Spinal cord (tissue), 10 donors: ENCODE measurements around the gene FBXW12. TPM values are rescaled to one million over a fixed set of nuclear protein-coding genes. Genes with fewer than 3 reads are reported as not detected.

Experiments
- DNase-seq, 6 donors: peaks; one replicate each; pipeline versions ENCODE4 v3.0.0 to v3.0.0-alpha.2; 2013 to 2015; ENCODE audit warnings: low spot score in 6 of 6, low read depth in 4 of 6
- H3K27ac ChIP-seq: one replicate; pipeline ENCODE4 v1.5.1; 2013; ENCODE audit warnings: low read depth, low read length, control low read depth
- H3K27me3 ChIP-seq: one replicate; pipeline ENCODE4 v1.6.1; 2013; ENCODE audit warnings: low read length; ENCODE audit not compliant: control insufficient read depth, insufficient read depth
- H3K36me3 ChIP-seq: one replicate; pipeline ENCODE4 v1.6.1; 2013; ENCODE audit warnings: low read length; ENCODE audit not compliant: control insufficient read depth, insufficient read depth
- H3K4me1 ChIP-seq: one replicate; pipeline ENCODE4 v1.6.1; 2013; ENCODE audit warnings: low read length; ENCODE audit not compliant: control insufficient read depth, insufficient read depth
- H3K4me3 ChIP-seq: one replicate; pipeline ENCODE4 v1.5.1; 2013; ENCODE audit warnings: low read depth, low read length, control low read depth
- H3K9me3 ChIP-seq: one replicate; pipeline ENCODE4 v1.6.1; 2013; ENCODE audit warnings: low read length; ENCODE audit not compliant: control insufficient read depth, insufficient read depth
- WGBS: methylation state at CpG from one replicate; pipeline ENCODE4 v1.1.5; 2013; ENCODE audit warnings: missing lambda C conversion rate; ENCODE audit not compliant: insufficient coverage; 5-methylcytosine and 5-hydroxymethylcytosine counted together
- polyA plus RNA-seq, 2 donors: library from polyadenylated mRNA; unstranded; fragments of 120-200 nt; gene quantifications; one replicate each; pipeline ENCODE4 v1.2.1, GENCODE V29; 2013; ENCODE audit not compliant: insufficient read length in 2 of 2
- total RNA-seq, 2 donors: library from RNA; depleted of rRNA in 1 of 2; stranded (reverse); fragments of 120-200 nt in 1 of 2; fragments of >200 nt in 1 of 2; gene quantifications; one replicate each; pipeline versions ENCODE4 v1.2.3 to v1.2.4, GENCODE V29; 2013 to 2014
- donor health status: healthy.

Gene FBXW12
- total and polyA plus RNA-seq, 4 donors: 0.54 to 1.5 (median 0.80) TPM

- Histone ChIP-seq H3K4me1 (peaks cover 36% of the 10 kb centered on the region), H3K27me3 (no peaks in the 10 kb centered on the region), H3K9me3 (no peaks in the 10 kb centered on the region), H3K27ac (no peak overlapping the region), H3K36me3 (peaks cover 35% of the 10 kb centered on the region), H3K4me3 (no peak overlapping the region)
- WGBS: 100% methylated on average over 3 of the region's 8 CpGs
- DNase-seq: no peak
These were observed 59.4 kb downstream of the FBXW12 start for GRCh38 chr3:48431224-48432029.

- peaks cover 35% of the 10 kb centered on the region for H3K36me3 ChIP-seq
- no peak overlapping the region for H3K27ac ChIP-seq
- WGBS: 69% methylated on average over 13 of the region's 16 CpGs
- H3K4me3 ChIP-seq: no peak overlapping the region
- H3K9me3 ChIP-seq: no peaks in the 10 kb centered on the region
- no peaks in the 10 kb centered on the region for H3K27me3 ChIP-seq
- H3K4me1 ChIP-seq: peaks cover 25% of the 10 kb centered on the region
- peak in 1 of 6 donors; percentile 7 for DNase-seq
These were observed 60.7 kb downstream of the FBXW12 start for GRCh38 chr3:48432411-48433371.

GRCh38 chr3:48433472-48434118 is 61.6 kb downstream of the FBXW12 start:
- Histone ChIP-seq H3K36me3 (peaks cover 35% of the 10 kb centered on the region), H3K27me3 (no peaks in the 10 kb centered on the region), H3K4me3 (no peak overlapping the region), H3K4me1 (peaks cover 16% of the 10 kb centered on the region), H3K9me3 (no peaks in the 10 kb centered on the region), H3K27ac (peak overlapping the region; percentile 52)
- WGBS: 92% methylated on average over 11 of the region's 12 CpGs
- peak in 1 of 6 donors; percentile 34 for DNase-seq

GRCh38 chr3:48434591-48435222 is 62.7 kb downstream of the FBXW12 start:
- Histone ChIP-seq H3K36me3 (peaks cover 35% of the 10 kb centered on the region), H3K4me1 (peaks cover 23% of the 10 kb centered on the region), H3K27ac (peak overlapping the region; percentile 29), H3K9me3 (no peaks in the 10 kb centered on the region), H3K27me3 (no peaks in the 10 kb centered on the region), H3K4me3 (no peak overlapping the region)
- 90% methylated on average over 15 of the region's 15 CpGs for WGBS
- no peak for DNase-seq

GRCh38 chr3:48435223-48435595 is 63.2 kb downstream of the FBXW12 start:
- WGBS: 100% methylated on average over 2 of the region's 4 CpGs
- H3K9me3 ChIP-seq: no peaks in the 10 kb centered on the region
- H3K4me1 ChIP-seq: peaks cover 20% of the 10 kb centered on the region
- no peak for DNase-seq
- no peak overlapping the region for H3K4me3 ChIP-seq
- H3K36me3 ChIP-seq: peaks cover 35% of the 10 kb centered on the region
- no peaks in the 10 kb centered on the region for H3K27me3 ChIP-seq
- H3K27ac ChIP-seq: no peak overlapping the region

GRCh38 chr3:48435774-48436476 is 63.9 kb downstream of the FBXW12 start:
- Histone ChIP-seq H3K36me3 (peaks cover 35% of the 10 kb centered on the region), H3K27me3 (no peaks in the 10 kb centered on the region), H3K4me3 (no peak overlapping the region), H3K4me1 (peaks cover 19% of the 10 kb centered on the region), H3K27ac (no peak overlapping the region), H3K9me3 (no peaks in the 10 kb centered on the region)
- peak in 4 of 6 donors; percentile 81 to 96 (median 89) for DNase-seq
- WGBS: 70% methylated on average over 5 of the region's 7 CpGs

- no peaks in the 10 kb centered on the region for H3K9me3 ChIP-seq
- H3K27ac ChIP-seq: no peak overlapping the region
- H3K36me3 ChIP-seq: peaks cover 30% of the 10 kb centered on the region
- H3K4me1 ChIP-seq: peaks cover 24% of the 10 kb centered on the region
- WGBS: 0% methylated on average over 1 of the region's 1 CpG
- no peak overlapping the region for H3K4me3 ChIP-seq
- DNase-seq: no peak
- H3K27me3 ChIP-seq: no peaks in the 10 kb centered on the region
These were observed 64.4 kb downstream of the FBXW12 start for GRCh38 chr3:48436477-48436787.

GRCh38 chr3:48436855-48437254 is 64.8 kb downstream of the FBXW12 start:
- 90% methylated on average over 5 of the region's 7 CpGs for WGBS
- Histone ChIP-seq H3K27me3 (no peaks in the 10 kb centered on the region), H3K36me3 (peaks cover 28% of the 10 kb centered on the region), H3K27ac (no peak overlapping the region), H3K4me1 (peaks cover 24% of the 10 kb centered on the region), H3K9me3 (no peaks in the 10 kb centered on the region), H3K4me3 (no peak overlapping the region)
- DNase-seq: no peak

GRCh38 chr3:48437812-48438211 is 65.8 kb downstream of the FBXW12 start:
- no peaks in the 10 kb centered on the region for H3K27me3 ChIP-seq
- peaks cover 30% of the 10 kb centered on the region for H3K36me3 ChIP-seq
- H3K9me3 ChIP-seq: no peaks in the 10 kb centered on the region
- no peak overlapping the region for H3K4me3 ChIP-seq
- no peak overlapping the region for H3K27ac ChIP-seq
- 87% methylated on average over 1 of the region's 4 CpGs for WGBS
- H3K4me1 ChIP-seq: peaks cover 24% of the 10 kb centered on the region
- DNase-seq: no peak
